Measurements from ENCODE around the gene ADAM33. TPM values are rescaled to one million over a fixed set of nuclear protein-coding genes. Genes with fewer than 3 reads are reported as not detected.

Gene ADAM33
- total RNA-seq, 4 donors from 2014 or later, result 15.0 to 150 (median 44.6) TPM

DNA sequence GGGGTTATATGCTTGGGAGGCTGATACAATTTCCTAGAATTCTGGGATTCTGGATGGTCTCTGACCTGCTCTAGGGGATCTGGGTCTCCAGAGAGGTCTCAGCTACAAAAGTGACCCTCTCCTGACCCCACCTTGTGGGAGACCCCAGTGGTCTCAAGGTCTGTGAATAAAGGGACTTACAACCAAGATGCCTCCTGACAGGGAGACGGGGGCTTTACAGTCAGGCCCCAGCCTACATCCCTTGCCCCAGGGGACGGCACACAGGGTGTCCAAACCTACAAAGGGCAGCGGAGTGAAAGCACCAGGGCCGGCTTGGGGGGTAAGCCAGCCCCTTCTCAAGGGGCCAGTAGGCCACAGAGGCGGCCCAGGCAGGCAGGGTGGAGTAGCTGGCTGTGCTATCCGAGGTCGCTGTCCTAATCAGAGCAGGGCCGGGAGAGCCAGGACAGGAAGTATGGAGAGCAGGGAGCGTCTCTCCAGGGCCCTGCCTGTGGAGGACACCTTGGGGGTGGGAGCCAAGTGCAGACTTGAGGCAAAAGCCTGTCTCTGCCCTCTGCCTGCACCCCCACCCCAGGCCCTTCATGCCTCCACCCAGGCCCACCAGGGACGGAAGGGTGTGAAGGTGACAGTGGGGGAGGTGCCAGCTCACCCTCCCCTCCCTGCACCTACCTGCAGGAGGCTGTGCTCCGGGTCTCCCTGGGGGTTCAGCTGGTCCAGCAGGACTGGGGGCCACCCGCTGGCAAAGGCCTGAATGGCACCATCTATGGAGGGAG lies 22.1 kb downstream of the ADAM33 start:
- intact Hi-C loops (cut with DNase I; ENCODE audit: low total_unique reads), result no loop called here
- WGBS, 2 donors (ENCODE audit: low coverage in 1 of 2), result 73% methylated on average over 12 of the region's 12 CpGs; no CpG with 5 or more reads in 1 of the 2 donors
- Histone ChIP-seq H3K4me1 (peaks cover 0 to 6% (median 2%) of the 10 kb centered on the region in 4 donors), H3K9me3 (no peaks in the 10 kb centered on the region), H3K4me3 (no peak overlapping the region), H3K27me3 (peaks cover 53% of the 10 kb centered on the region), H3K36me3 (no peaks in the 10 kb centered on the region), H3K27ac (no peak overlapping the region)
- DNase-seq, result no peak
- TF ChIP-seq EP300 (IDR thresholded peaks at IDR 0.05; ENCODE audit: low read depth) (no peak), POLR2AphosphoS5 (IDR thresholded peaks at IDR 0.05) (no peak), POLR2A (IDR thresholded peaks at IDR 0.05) (no peak)
- TF ChIP-seq, protein P1, sequence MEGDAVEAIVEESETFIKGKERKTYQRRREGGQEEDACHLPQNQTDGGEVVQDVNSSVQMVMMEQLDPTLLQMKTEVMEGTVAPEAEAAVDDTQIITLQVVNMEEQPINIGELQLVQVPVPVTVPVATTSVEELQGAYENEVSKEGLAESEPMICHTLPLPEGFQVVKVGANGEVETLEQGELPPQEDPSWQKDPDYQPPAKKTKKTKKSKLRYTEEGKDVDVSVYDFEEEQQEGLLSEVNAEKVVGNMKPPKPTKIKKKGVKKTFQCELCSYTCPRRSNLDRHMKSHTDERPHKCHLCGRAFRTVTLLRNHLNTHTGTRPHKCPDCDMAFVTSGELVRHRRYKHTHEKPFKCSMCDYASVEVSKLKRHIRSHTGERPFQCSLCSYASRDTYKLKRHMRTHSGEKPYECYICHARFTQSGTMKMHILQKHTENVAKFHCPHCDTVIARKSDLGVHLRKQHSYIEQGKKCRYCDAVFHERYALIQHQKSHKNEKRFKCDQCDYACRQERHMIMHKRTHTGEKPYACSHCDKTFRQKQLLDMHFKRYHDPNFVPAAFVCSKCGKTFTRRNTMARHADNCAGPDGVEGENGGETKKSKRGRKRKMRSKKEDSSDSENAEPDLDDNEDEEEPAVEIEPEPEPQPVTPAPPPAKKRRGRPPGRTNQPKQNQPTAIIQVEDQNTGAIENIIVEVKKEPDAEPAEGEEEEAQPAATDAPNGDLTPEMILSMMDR (IDR thresholded peaks at IDR 0.05), result no peak
- in situ Hi-C loops (cut with MboI; ENCODE audit: low pct_ligation_motif_present in 1 of 4, low pct_unique_long_range_greater_than_20kb in 1 of 4, low sequenced_read_pairs in 3 of 4), result no loop called here

- Histone ChIP-seq H3K4me1 (peaks cover 0 to 6% (median 2%) of the 10 kb centered on the region in 4 donors), H3K4me3 (no peak overlapping the region), H3K36me3 (no peaks in the 10 kb centered on the region), H3K27ac (no peak overlapping the region), H3K27me3 (peaks cover 51% of the 10 kb centered on the region), H3K9me3 (no peaks in the 10 kb centered on the region)
- in situ Hi-C loops (cut with MboI; ENCODE audit: low pct_ligation_motif_present in 1 of 4, low pct_unique_long_range_greater_than_20kb in 1 of 4, low sequenced_read_pairs in 3 of 4), result no loop called here
- no peak for TF ChIP-seq POLR2A (IDR thresholded peaks at IDR 0.05)
- TF ChIP-seq EP300 (IDR thresholded peaks at IDR 0.05; ENCODE audit: low read depth), result no peak
- TF ChIP-seq, protein P1 (IDR thresholded peaks at IDR 0.05), result no peak
- TF ChIP-seq POLR2AphosphoS5 (IDR thresholded peaks at IDR 0.05), result no peak
- intact Hi-C loops (cut with DNase I; ENCODE audit: low total_unique reads), result no loop called here
- WGBS, 2 donors (ENCODE audit: low coverage in 1 of 2), result 43 to 57% methylated on average over 3 to 8 of the region's 8 CpGs
- DNase-seq, result no peak
Measured at GRCh38 chr20:3658716-3659491, 22.9 kb downstream of the ADAM33 start.

GRCh38 chr20:3658019-3658715 lies 23.6 kb downstream of the ADAM33 start:
- H3K4me3 ChIP-seq, result no peak overlapping the region
- H3K27ac ChIP-seq, result no peak overlapping the region
- in situ Hi-C loops (cut with MboI; ENCODE audit: low pct_ligation_motif_present in 1 of 4, low pct_unique_long_range_greater_than_20kb in 1 of 4, low sequenced_read_pairs in 3 of 4), result no loop called here
- intact Hi-C loops (cut with DNase I; ENCODE audit: low total_unique reads), result no loop called here
- no peak for TF ChIP-seq EP300 (IDR thresholded peaks at IDR 0.05; ENCODE audit: low read depth)
- TF ChIP-seq POLR2AphosphoS5 (IDR thresholded peaks at IDR 0.05), result no peak
- TF ChIP-seq POLR2A (IDR thresholded peaks at IDR 0.05), result no peak
- TF ChIP-seq, protein P1 (IDR thresholded peaks at IDR 0.05), result no peak
- H3K27me3 ChIP-seq, result peaks cover 47% of the 10 kb centered on the region
- no peaks in the 10 kb centered on the region for H3K9me3 ChIP-seq
- H3K4me1 ChIP-seq, result peaks cover 0 to 6% (median 2%) of the 10 kb centered on the region in 4 donors
- WGBS, 2 donors (ENCODE audit: low coverage in 1 of 2), result 92% methylated on average over 7 of the region's 7 CpGs; no CpG with 5 or more reads in 1 of the 2 donors
- no peak for DNase-seq
- H3K36me3 ChIP-seq, result no peaks in the 10 kb centered on the region

DNA sequence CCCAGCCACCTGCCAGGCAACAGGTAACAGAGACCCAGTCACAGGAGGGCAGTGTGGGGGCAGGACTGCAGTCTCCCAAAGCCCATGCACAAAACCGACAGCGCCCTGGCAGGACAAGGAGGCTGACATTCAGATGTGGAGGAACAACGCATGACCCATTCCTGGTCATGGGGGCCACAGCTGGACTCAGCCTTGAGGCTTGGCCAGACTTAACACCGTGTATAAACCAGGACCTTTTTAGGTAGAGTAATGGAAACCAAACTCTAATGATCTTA lies 26.7 kb downstream of the ADAM33 start:
- intact Hi-C loops (cut with DNase I; ENCODE audit: low total_unique reads) (no loop called here), in situ Hi-C loops (cut with MboI; ENCODE audit: low pct_ligation_motif_present in 1 of 4, low pct_unique_long_range_greater_than_20kb in 1 of 4, low sequenced_read_pairs in 3 of 4) (no loop called here)
- Histone ChIP-seq H3K36me3 (no peaks in the 10 kb centered on the region), H3K4me3 (no peak overlapping the region), H3K4me1 (no peaks in the 10 kb centered on the region), H3K27me3 (peaks cover 19% of the 10 kb centered on the region), H3K27ac (no peak overlapping the region), H3K9me3 (no peaks in the 10 kb centered on the region)
- no peak for DNase-seq
- 89% methylated on average over 4 of the region's 4 CpGs; no CpG with 5 or more reads in 1 of the 2 donors for WGBS, 2 donors (ENCODE audit: low coverage in 1 of 2)
- TF ChIP-seq, protein P1 (IDR thresholded peaks at IDR 0.05), result no peak
- TF ChIP-seq POLR2AphosphoS5 (IDR thresholded peaks at IDR 0.05) (no peak), EP300 (IDR thresholded peaks at IDR 0.05; ENCODE audit: low read depth) (no peak), POLR2A (IDR thresholded peaks at IDR 0.05) (no peak)

Data from transverse colon (tissue), 4 donors.